ENCODE measurements around the gene SORCS3. TPM values are rescaled to one million over a fixed set of nuclear protein-coding genes. Genes with fewer than 3 reads are reported as not detected.

SORCS3 gene
- total and polyA plus RNA-seq, 2 of the 13 experiments (the other 11 are each of a cell fraction or from before 2014, with no cell fraction given) = 0.07 TPM; not detected in 1

GRCh38 chr10:104873161-104873560, 232.1 kb downstream of the SORCS3 start:
- ATAC-seq = no peak
- Histone ChIP-seq H3K4me3 (replicated peaks in 1 of 3; ENCODE audit: insufficient read depth in 1 of 3, low read depth in 2 of 3, low read length in 3 of 3) (no peak overlapping the region), H3K4me1 (ENCODE audit: insufficient read depth, low read length) (no peaks in the 10 kb centered on the region), H3K4me2 (ENCODE audit: low read depth, low read length) (no peak overlapping the region), H3K9ac (ENCODE audit: insufficient read depth, low read depth, low read length) (no peak overlapping the region), H4K20me1 (ENCODE audit: insufficient read depth, low read length) (no peaks in the 10 kb centered on the region), H2AFZ (ENCODE audit: low read length) (no peak overlapping the region), H3K9me3 (ENCODE audit: low read length) (no peaks in the 10 kb centered on the region), H3K36me3 (replicated peaks in 1 of 2; ENCODE audit: control insufficient read depth in 1 of 2, insufficient read depth in 2 of 2, low read length in 2 of 2) (no peaks in the 10 kb centered on the region), H3K27me3 (ENCODE audit: control insufficient read depth in 1 of 2, insufficient read depth in 2 of 2, low read length in 2 of 2) (no peaks in the 10 kb centered on the region), H3K79me2 (ENCODE audit: insufficient read depth, low read length) (no peaks in the 10 kb centered on the region), H3K27ac (ENCODE audit: extremely low read length, insufficient read depth, low read length) (no peak overlapping the region)
- no peak for FAIRE-seq
- CTCF ChIA-PET (ENCODE audit: low intra/inter-chr PET ratio, low total read pairs) = no interaction called here
- in situ Hi-C loops (cut with HindIII; ENCODE audit: extremely low pct_ligation_motif_present, low pct_unique_long_range_greater_than_20kb) (no loop called here), intact Hi-C loops (cut with micrococcal nuclease; ENCODE audit: unreplicated experiment) (no loop called here)
- BruUV-seq (replicated peaks) = no TSS peak
- DNase-seq (ENCODE audit: low spot score) = no peak
- POLR2A ChIA-PET = no interaction called here
- TF ChIP-seq ARID3A (IDR thresholded peaks at IDR 0.05; ENCODE audit: low read depth, low read length) (no peak), ZBTB26 (CRISPR knock-in tag; IDR thresholded peaks at IDR 0.05; ENCODE audit: borderline replicate concordance) (no peak), ZBTB21 (CRISPR knock-in tag; IDR thresholded peaks at IDR 0.05) (no peak), ZNF235 (CRISPR knock-in tag; IDR thresholded peaks at IDR 0.05; ENCODE audit: borderline replicate concordance) (no peak), RXRA (CRISPR knock-in tag; IDR thresholded peaks at IDR 0.05) (no peak), ZNF724P (CRISPR knock-in tag; IDR thresholded peaks at IDR 0.05; ENCODE audit: borderline replicate concordance) (no peak), ZXDC (CRISPR knock-in tag; IDR thresholded peaks at IDR 0.05) (no peak), ZBTB10 (CRISPR knock-in tag; IDR thresholded peaks at IDR 0.05; ENCODE audit: borderline replicate concordance) (no peak), ZNF260 (CRISPR knock-in tag; IDR thresholded peaks at IDR 0.05; ENCODE audit: borderline replicate concordance, low read depth) (no peak), DMTF1 (CRISPR knock-in tag; IDR thresholded peaks at IDR 0.05) (no peak), NAIF1 (CRISPR knock-in tag; IDR thresholded peaks at IDR 0.05; ENCODE audit: borderline replicate concordance) (no peak), HINFP (CRISPR knock-in tag; IDR thresholded peaks at IDR 0.05; ENCODE audit: low read depth) (no peak)

Data from HepG2 (cell line).